HG03565 (cell line): ENCODE measurements around the gene RNASE13.
"Not testable (repeated sequence)": the region's sequence is repeated elsewhere in the genome, so short reads cannot be mapped to it uniquely, and the experiment has no call there.

Experiments
- ATAC-seq: cut with Tn5 transposase; IDR thresholded peaks from one replicate; pipeline ENCODE4 v1.9.1; 2021; ENCODE audit warnings: mild to moderate bottlenecking, moderate library complexity; ENCODE audit not compliant: unreplicated experiment

The RNASE13 gene

DNA sequence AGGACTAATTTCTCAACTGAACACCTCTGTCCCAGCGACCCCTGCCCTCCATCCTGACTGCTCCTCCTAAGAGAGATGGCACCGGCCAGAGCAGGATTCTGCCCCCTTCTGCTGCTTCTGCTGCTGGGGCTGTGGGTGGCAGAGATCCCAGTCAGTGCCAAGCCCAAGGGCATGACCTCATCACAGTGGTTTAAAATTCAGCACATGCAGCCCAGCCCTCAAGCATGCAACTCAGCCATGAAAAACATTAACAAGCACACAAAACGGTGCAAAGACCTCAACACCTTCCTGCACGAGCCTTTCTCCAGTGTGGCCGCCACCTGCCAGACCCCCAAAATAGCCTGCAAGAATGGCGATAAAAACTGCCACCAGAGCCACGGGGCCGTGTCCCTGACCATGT, 8.3 kb upstream of the RNASE13 start:
- no peak for ATAC-seq

DNA sequence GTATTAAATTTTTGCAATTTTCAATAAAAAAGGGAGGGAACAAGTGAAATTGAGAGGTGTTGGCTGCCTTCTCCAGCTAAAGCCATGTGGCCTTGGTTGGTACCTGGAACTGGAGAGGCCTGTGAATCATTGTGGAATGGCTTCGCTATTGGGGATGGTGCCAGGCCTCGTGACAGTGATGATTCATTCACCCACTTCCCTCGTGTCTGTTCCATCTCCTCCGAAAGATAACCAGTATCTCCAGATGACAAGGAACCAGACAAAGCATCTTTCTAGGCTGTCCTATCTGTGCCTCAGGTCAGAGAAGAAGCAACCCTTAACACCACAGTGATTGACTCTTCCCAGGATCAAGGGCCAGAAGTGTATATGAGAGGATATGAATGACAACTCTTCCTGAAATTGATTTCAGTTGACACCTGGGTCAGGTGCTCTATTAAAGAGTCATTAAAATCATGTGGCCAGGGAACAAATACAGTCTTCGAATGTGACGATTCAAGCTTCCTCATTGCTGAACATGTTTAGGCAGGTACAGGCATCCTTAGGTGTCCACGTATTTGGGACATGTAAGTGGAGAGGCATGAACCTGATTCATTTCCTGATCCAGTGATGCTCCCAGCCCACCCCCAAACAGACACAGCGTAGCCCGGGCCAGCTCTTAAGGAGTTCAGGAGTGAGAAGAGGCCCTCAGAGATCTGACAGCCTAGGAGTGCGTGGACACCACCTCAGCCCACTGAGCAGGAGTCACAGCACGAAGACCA, 7.2 kb upstream of the RNASE13 start, which contains the start of gene RNASE7:
RNASE7 (plus strand) TSS at position 687 of the 758 bp plus-strand sequence. CDS start 631 bp downstream, outside the sequence.
- no peak for ATAC-seq

DNA sequence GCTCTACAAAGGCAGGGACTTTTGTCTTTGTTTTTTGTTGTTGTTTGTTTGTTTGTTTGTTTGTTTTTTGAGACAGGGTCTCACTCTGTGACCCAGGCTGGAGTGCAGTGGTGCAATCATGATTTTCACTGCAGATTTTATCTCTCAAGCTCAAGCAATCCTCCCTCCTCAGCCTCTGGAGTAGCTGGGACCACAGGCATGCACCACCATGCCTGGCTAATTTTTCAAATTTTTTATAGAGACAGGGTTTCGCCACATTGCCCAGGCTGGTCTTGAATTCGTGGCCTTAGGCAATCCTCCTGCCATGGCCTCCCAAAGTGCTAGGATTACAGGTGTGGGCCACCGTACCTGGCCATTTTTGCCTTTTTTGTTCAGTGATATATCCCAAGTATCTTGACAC, 6.3 kb upstream of the RNASE13 start:
- ATAC-seq = not testable (repeated sequence)

DNA sequence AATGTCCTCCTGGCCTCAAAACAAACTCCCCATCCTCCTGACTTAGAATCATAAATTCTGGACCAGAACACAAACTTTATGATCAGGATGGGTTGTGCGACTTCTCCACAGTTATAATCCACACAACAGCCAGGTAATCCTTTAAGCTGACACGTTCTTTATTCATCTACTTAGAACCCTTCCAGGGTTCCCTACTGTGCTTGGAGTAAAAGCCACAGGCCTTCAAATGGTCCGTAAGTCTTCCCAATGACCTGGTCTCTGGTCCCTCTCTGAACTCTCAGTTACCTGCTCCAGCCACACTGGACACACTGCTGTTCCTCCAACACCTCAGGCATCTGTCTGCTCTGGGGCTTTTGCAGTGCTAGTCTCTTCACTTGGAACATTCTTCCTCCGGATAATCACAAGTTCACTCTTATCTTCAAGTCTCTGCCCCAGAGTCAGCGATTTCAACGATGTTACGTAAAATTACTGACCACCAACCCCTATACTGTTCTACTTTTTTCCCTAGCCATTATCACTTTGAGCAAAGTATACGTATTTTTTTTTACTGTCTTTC, 5.8 kb upstream of the RNASE13 start:
- no peak for ATAC-seq

DNA sequence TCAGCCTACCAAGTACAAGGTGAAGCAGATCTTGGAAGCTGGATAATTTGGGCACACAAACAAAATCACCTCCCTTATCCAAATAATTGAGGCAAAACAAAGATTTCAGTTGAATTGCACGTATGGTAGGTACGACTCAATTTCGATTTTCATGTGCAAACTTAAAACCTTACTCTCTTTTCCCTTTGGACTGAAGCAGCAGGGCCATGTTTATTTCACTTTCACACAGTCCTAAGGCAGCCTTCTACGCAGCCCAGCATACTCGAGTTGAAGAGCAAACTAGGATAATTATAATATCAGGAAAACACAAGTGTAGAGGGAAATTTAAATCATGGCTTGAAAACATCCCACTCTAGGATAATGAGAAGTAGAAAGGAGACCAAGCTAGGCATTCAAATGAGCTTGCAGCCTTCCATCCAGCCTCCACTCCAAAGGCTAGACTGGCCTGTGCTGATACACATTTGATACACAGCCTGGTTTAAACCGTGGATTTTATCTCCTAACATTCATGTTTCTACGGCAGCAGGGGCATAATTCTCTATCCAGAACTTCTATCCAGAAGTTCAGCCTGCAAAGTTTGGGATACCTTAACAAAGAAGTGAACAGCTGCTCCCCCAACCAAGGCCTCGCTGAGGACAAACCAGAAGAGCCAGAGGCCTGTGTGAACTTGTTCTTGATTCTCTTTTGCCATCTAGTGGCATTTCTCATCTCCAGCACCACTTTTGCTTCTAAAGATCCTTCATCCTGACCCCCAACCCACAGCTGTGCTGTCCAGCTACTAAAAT, 5.2 kb upstream of the RNASE13 start:
- ATAC-seq = no peak

DNA sequence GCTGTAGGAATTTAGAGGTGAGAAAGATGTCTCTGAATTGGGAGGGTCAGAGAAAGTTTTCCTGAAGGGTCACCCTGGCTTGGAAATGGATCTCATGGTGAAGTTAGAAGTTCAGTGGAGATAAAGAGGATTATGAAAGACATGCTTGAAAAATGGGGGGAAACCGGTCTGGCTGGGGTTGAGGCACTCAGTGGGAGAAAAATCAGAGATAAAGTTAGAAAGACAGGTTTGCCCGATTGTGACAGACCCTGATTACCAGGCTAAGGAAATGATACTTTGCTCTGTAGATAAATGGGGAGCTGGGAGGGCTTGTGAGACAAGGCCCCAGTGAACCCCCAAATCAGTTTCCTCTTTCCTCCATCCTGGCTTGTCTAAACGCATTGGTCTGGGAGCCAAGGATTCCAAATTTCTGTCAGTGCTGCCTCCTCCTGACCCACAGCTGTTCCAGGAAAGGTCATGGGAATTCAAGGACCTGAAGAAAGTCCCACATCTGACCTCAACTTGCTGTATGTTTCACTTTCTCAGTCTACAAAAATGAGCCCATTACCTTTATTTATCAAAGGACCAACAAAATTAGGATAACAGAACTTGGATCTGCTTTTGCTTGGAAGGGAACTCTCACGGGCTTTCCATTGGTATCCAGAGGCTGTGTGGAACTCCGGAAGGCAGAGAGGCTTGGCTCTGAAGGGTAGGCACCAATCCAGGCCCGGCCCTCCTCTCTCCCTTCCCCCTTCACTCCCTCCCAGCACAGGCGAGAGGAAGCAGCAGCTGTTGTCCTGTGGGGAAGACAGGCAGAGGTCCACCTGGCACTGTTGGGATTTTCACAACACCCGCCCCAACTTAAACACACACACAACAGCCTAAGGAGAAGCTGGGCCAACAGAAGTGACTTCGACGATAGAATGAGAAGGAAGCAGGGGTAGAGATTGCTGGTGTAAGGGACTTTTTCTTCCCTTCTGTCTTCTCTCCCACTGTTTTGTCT, 4.1 kb upstream of the RNASE13 start:
- ATAC-seq = no peak

DNA sequence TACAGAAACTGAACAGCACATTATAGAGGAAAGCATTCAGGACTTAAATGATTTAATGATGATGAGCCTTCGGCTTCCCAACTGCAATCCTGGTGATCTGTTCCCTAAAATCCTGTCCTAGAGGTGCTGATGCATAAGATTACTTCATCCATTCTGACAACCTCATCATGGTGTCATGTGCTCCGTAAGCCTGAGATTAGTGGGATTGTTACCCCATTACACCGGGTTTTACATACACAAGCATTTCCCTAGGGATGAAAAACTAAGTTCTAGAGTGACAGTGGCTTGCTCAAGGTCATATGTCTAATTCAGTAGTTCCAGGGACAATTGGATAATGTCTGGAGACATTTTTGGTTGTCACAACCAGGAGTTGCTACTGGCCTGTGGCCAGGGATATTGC, 2.5 kb upstream of the RNASE13 start:
- no peak for ATAC-seq

DNA sequence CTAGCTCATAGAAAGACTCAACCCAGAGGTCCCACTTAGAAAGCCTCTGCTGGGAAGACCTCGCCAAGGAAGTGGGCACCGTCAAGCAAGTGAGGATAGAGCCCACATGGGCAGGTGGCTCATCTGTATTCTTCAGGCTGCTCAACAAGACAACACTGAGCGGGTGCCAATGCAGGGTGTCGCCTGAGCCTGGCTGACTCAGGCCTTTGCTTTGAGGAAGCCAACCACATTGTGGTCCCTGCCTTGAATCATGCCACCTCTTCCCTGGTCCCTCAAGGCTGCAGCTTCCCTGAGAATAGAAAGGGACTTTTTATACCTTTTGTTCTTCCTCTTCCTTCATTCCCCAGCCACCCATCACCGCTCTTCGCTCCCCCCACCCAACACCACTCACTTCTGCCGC, 2.1 kb upstream of the RNASE13 start:
- ATAC-seq = no peak

DNA sequence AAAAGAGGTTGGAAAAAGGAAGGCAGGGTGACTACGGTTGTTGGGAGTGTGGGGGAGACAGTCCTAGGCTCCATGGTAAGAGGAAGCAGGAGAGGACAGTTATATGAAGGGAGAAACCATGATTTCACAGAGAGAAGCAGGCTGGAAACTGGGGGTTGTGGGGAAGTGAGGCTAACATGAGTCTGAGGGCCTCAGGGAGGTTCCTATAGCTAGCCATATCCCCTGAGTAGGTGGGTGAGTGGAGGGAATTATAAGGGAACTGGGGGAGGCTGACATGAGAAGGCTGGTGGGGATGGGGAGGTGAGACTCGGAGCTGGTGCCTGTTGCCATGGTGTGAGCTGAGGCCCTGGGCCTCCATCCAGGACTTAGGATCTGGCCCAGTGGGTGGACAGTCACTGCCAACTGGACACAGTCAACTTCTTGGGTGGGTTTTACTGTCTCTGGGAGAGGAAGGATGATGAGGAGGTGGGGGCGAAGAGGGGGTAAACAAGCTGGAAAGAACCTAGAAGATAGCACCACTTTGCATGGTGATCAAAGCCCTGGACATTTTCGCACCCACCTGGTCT, 1.4 kb downstream of the RNASE13 start:
- ATAC-seq = no peak

DNA sequence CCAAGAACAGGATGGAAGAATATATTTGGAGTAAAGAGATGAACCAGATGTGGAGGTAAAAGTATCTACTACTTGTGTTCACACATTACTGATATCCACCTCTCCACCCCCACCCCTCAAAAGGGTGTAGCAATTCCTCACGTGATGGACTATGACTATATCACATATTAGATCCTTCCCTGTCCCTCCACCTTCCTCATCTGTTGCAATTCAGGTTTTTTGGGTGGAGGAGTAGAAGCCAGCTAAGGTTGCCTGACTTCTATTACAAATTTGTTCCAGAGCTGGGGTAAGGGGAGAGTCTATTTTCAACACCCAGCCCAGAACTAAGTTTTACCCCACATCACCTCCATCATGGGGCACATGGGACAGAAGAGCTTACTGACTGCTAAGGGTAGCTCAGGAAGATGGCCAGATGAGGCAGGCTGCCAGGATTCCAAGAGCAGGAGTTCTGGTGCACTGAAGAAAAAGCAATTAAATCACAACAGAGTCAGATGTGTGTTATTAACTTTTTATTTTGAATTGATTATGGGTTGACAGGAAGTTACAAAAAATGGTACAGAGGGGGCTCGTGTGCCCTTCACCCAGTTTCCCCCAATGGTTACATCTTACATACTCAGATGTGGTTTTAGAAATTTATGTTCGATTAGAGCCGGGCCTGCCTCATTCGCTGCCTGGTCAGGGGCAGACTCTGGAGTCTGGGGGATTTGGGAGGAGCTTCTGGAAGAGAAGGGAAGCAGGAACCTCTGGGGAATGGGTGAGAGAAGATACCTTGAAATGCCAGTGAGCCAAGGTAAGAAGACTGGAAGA, 2.1 kb downstream of the RNASE13 start:
- no peak for ATAC-seq

DNA sequence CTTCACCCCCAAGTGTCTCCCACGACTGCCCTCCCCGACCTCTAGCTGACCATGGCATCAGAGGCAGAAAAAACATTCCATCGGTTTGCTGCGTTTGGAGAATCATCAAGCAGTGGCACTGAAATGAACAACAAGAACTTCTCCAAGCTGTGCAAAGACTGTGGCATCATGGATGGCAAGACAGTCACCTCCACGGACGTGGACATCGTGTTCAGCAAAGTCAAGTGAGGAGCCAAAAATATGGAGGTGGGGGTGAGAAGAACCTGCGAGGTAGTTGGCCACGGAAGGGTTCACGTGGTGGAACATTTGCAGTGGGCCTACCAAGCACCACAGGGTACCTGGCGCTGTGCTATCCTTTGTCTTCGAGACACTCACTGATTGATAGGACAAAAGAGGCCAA, 4.1 kb downstream of the RNASE13 start:
- no peak for ATAC-seq

DNA sequence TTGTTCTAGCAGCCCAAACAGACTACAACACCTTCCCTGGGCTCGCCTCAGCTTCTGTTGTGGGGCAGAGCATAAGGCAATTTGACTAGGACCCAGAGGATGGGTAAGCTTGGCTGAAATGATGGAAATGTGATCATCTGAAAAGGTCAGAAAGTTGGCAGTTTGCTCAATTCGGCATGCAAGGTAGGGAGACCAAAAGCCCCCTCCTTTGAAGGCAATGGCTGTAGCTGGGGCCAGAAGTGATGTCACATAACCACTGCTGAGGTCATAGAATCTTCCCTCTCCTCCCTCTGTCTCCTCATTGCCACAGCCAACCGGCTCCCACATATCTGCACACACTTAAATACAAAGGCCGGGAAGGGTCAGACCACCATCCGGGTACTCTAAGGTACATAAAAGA, 4.7 kb downstream of the RNASE13 start, which contains the start of gene TPPP2:
TPPP2 (plus strand) TSS at position 301 of the 400 bp plus-strand sequence. CDS start 365 bp downstream, outside the sequence.
- ATAC-seq = no peak

DNA sequence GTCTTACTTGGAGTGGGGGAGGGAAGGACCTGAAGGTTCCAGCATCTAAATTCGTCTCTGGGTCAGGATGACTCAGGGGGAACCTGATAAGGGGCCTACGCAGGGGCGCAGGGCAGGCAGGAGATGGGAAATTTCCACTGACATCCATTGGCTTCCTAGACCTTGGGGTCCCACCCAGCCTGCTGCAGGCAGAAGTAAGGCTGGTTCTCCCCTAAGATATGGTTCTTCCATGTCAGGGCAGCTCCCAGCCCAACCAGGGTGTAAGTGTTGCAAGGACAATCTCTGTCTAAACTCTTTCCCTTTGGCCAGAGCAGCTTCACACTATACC, 7.7 kb downstream of the RNASE13 start:
- no peak for ATAC-seq

DNA sequence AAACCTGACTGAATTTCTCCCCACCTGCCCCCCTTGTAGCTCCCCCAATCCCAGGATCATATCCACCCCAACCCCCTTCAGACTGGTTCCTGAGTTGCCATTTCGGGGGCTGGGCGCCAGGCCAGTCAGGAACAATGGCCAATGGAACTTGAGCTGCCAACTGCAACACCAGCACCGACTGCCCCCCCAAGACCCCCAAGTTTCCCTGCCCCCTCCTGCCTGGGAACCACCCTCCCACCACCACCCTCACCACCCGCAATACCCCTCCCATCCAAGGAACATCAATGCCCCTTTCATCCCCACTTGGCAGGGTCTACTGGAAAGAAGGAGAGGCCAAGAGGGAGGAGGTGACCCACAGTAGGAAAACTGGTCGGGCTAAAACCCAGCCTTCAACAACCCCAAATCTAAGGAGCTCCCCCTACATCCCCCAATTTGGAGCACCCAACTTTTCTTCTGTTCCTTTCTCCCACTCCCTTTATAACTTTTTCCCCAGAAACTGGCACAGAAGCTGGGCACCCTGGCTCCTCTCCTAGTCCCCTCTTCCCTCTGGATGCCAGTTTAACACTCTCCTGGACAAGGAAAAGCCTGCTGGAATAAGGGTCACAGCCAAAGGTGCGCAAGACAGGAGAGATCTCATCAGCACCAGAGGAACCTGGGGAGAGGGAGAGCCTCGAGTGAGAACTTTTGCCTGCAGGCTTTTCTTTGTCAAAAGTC, 8.2 kb downstream of the RNASE13 start:
- no peak for ATAC-seq

DNA sequence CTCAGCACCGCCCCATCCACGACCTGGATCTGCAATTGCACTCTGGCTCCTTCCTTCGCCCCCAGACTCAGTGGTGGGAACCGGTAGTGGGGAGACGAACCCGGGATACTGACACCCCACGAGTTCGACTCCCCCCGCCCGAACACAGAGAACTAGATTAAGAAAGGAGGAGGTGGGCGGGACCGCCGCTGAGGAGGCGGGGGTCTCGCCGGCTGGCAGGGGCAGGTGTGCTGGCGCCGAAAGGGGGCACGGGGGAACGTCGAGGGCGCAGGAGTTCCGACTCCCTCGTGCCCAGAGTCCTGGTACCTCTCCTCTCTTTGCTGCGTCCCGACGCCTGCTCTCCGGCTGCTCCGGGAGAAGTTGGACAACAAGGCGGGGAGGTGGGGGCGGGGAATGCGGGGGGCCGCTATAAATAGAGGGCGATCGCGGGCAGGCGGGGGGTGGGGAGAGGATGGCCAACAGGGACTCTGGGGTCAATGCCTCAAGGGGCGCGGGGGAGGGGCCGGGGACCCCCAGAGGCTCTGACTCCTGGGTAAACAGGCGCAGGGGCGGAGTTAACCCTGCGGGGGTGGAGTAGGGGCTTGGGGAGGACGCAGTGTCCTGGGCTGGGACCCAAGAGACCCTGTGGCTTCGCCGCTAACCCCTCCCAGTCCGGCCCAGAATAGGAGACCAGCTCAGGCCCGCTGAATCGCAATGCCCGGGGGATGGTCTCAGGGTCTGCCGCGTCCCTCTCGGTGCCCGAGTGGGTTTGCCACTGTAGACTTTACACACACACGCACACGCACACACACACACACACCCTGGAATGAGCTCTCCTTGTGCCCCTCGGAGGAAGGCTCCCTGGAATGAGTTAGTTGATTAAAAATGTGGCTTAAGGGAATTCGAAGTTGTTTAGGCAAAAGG, 9.0 kb downstream of the RNASE13 start:
- ATAC-seq = no peak

DNA sequence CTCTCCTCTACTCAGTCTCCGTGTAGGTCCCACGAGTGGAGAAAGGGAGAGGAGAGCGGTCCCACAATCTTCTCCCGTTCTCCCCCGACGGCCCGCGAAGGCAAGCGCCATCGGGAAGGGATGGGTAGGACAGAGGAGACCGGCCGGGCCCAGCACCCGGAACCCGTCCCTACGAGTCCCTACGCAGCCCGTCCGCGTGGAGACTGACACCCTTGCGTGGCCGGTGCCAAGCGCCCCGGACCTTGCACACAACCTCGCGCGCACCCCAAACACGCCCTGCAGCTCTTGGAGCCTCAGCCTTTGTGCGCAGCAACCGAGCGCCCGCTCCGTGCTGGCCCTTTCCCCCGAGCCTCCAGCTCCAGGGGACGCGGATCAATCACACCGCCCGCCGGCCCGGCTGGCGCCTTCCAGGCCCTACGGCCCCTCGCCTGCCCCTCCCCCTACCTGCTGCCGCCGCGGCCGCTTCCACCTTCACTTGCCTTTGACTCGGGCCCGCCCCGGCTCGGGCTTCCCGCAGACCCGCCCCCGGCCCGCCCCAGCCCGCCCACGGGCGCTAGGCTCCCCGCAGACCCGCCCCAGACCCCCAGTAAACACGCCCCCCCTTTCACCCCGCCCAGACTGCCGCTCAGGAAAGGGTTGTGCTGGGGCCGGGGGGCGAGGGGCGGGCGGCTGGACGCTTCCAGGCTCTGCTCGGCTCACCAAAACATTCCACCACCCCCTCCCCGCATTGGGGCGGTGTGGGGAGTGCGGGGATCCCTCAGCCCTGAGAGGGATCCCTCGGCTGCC, 9.8 kb downstream of the RNASE13 start, which contains the start of gene NDRG2:
NDRG2 (minus strand) TSS at position 477 of the 786 bp plus-strand sequence. CDS start 1,746 bp downstream, outside the sequence.
- no peak for ATAC-seq
